HepG2 (cell line): ENCODE data around the gene LSM12. TPM values are rescaled to one million over a fixed set of nuclear protein-coding genes. Genes with fewer than 3 reads are reported as not detected.

Source experiments
- ARID5B ChIP-seq: IDR thresholded peaks from 2 replicates; pipeline ENCODE4 v1.4.0; 2020; ENCODE audit warnings: mild to moderate bottlenecking, missing genetic modification reagents
- ASH2L ChIP-seq: fragments of 300-600, 200-600 bp; sonication (generic); IDR thresholded peaks from 2 replicates; pipeline ENCODE4 v1.7.0; 2017; ENCODE audit warnings: low read depth, mild to moderate bottlenecking, moderate library complexity, mixed read lengths, low read length; ENCODE audit not compliant: insufficient read length
- CBX2 ChIP-seq, 2 experiments: fragments of 200-600 bp in 1 of 2; sonication (generic); formaldehyde crosslinking in 1 of 2; IDR thresholded peaks; 2 replicates each; pipeline versions ENCODE4 v1.7.0 to v1.8.1; 2018 to 2022; ENCODE audit warnings: low read depth in 2 of 2, low read length in 1 of 2, mild to moderate bottlenecking in 1 of 2, missing genetic modification reagents in 1 of 2
- PREB ChIP-seq: sonication (generic); formaldehyde crosslinking; IDR thresholded peaks from 2 replicates; pipeline ENCODE4 v1.4.0; 2020; ENCODE audit warnings: missing genetic modification reagents
- SAFB2 ChIP-seq: sonication (generic); formaldehyde crosslinking; IDR thresholded peaks from 2 replicates; pipeline ENCODE4 v1.5.1; 2020; ENCODE audit warnings: missing genetic modification reagents, low read depth, mild to moderate bottlenecking, borderline replicate concordance
- SIN3B ChIP-seq: fragments of 150-350 bp; IDR thresholded peaks from 2 replicates; pipeline ENCODE4 v1.6.1; 2014; ENCODE audit warnings: low read length
- ZBTB49 ChIP-seq: sonication (generic); formaldehyde crosslinking; IDR thresholded peaks from 2 replicates; pipeline ENCODE4 v1.4.0; 2020; ENCODE audit warnings: missing genetic modification reagents, borderline replicate concordance
- ZBTB7A ChIP-seq: sonication (generic); formaldehyde crosslinking; IDR thresholded peaks from 2 replicates; pipeline ENCODE4 v1.8.0; 2022; ENCODE audit warnings: mild to moderate bottlenecking, missing genetic modification reagents
- ZFP37 ChIP-seq: sonication (generic); formaldehyde crosslinking; IDR thresholded peaks from 2 replicates; pipeline ENCODE4 v1.4.0; 2020; ENCODE audit warnings: missing genetic modification reagents, borderline replicate concordance
- ZNF124 ChIP-seq: sonication (generic); formaldehyde crosslinking; IDR thresholded peaks from 2 replicates; pipeline ENCODE4 v1.4.0; 2020; ENCODE audit warnings: missing genetic modification reagents
- ZNF235 ChIP-seq: sonication (generic); formaldehyde crosslinking; IDR thresholded peaks from 2 replicates; pipeline ENCODE4 v1.8.1; 2023; ENCODE audit warnings: mild to moderate bottlenecking, missing genetic modification reagents, borderline replicate concordance
- ZNF569 ChIP-seq: sonication (generic); formaldehyde crosslinking; IDR thresholded peaks from 2 replicates; pipeline ENCODE4 v1.5.0; 2020; ENCODE audit warnings: mild to moderate bottlenecking, missing genetic modification reagents, moderate library complexity, borderline replicate concordance
- ZNF614 ChIP-seq: IDR thresholded peaks from 2 replicates; pipeline ENCODE4 v1.6.1; 2018; ENCODE audit warnings: missing biosample characterization, missing genetic modification reagents, inconsistent platforms, borderline replicate concordance
- polyA plus RNA-seq, 8 experiments: library from polyadenylated mRNA; depleted of rRNA in 3 of 8; stranded (reverse) in 7 of 8; unstranded in 1 of 8; fragments of >200 nt; fragmentation: Illumina TruSeq in 4 of 8; extraction: Trizol in 4 of 8; gene quantifications; 2 replicates each; pipeline versions ENCODE4 v1.2.1 to v1.2.3, GENCODE V29; 2011 to 2016; ENCODE audit warnings: low read depth in 4 of 8, missing spikeins in 1 of 8, mixed read lengths in 1 of 8; ENCODE audit not compliant: insufficient read depth in 1 of 8
- total RNA-seq, 5 experiments: library from RNA; depleted of rRNA; stranded (reverse); fragments of >200 nt; fragmentation: Illumina TruSeq; extraction: Trizol; gene quantifications; 2 replicates each; pipeline ENCODE4 v1.2.3, GENCODE V29; 2016; ENCODE audit warnings: low read depth in 1 of 5
- TF ChIP-seq, protein P1 (sequence below), 2 experiments: sonication (generic) in 1 of 2; formaldehyde crosslinking in 1 of 2; IDR thresholded peaks; 2 replicates each; pipeline versions ENCODE4 v1.6.1 to v1.9.0; 2014 to 2022; ENCODE audit warnings: antibody characterized with exemption in 1 of 2, borderline replicate concordance in 1 of 2, inconsistent platforms in 1 of 2, low read depth in 1 of 2, missing genetic modification reagents in 1 of 2

Gene LSM12
- total and polyA plus RNA-seq, 2 of the 13 experiments (the other 11 are each of a cell fraction or from before 2014, with no cell fraction given): 52.8 to 55.7 TPM

- TF ChIP-seq, protein P1, sequence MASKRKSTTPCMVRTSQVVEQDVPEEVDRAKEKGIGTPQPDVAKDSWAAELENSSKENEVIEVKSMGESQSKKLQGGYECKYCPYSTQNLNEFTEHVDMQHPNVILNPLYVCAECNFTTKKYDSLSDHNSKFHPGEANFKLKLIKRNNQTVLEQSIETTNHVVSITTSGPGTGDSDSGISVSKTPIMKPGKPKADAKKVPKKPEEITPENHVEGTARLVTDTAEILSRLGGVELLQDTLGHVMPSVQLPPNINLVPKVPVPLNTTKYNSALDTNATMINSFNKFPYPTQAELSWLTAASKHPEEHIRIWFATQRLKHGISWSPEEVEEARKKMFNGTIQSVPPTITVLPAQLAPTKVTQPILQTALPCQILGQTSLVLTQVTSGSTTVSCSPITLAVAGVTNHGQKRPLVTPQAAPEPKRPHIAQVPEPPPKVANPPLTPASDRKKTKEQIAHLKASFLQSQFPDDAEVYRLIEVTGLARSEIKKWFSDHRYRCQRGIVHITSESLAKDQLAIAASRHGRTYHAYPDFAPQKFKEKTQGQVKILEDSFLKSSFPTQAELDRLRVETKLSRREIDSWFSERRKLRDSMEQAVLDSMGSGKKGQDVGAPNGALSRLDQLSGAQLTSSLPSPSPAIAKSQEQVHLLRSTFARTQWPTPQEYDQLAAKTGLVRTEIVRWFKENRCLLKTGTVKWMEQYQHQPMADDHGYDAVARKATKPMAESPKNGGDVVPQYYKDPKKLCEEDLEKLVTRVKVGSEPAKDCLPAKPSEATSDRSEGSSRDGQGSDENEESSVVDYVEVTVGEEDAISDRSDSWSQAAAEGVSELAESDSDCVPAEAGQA (IDR thresholded peaks at IDR 0.05; ENCODE audit: low read depth): no peak
- TF ChIP-seq, protein P1 (CRISPR knock-in tag; IDR thresholded peaks at IDR 0.05; ENCODE audit: borderline replicate concordance): no peak
- TF ChIP-seq ZNF569 (CRISPR knock-in tag) (0 out of 2 replicates have a peak, but pooled peaks have one; percentile 71), ASH2L (no peak), PREB (CRISPR knock-in tag) (no peak), ZFP37 (CRISPR knock-in tag) (no peak), ZBTB49 (no peak), ZNF124 (no peak), ARID5B (CRISPR knock-in tag) (peak; percentile 82), ZBTB7A (CRISPR knock-in tag) (peak; percentile 99), SIN3B (no peak), SAFB2 (CRISPR knock-in tag) (no peak), ZNF235 (CRISPR knock-in tag) (no peak), CBX2 (IDR thresholded peaks at IDR 0.05; ENCODE audit: low read depth, low read length) (no peak), CBX2 (CRISPR knock-in tag; IDR thresholded peaks at IDR 0.05; ENCODE audit: low read depth) (no peak), ZNF614 (peak; percentile 98)
These were observed 64.2 kb downstream of the LSM12 start (continued) for GRCh38 chr17:44002141-44002848.
